ENCODE data around the gene MORN1.

MORN1 gene

GRCh38 chr1:2341706-2342383 is 49.5 kb downstream of the MORN1 start:
- Histone ChIP-seq H3K36me3 (ENCODE audit: control insufficient read depth, insufficient read depth, low read length) (no peaks in the 10 kb centered on the region), H3K4me3 (replicated peaks; ENCODE audit: low read depth, low read length) (no peak overlapping the region), H3K27me3 (replicated peaks; ENCODE audit: control insufficient read depth, insufficient read depth, low read length) (no peaks in the 10 kb centered on the region; the same call in 1 of the 2 replicates)
- DNase-seq (ENCODE audit: extremely low read depth, insufficient read length), result no peak
- no peak for TF ChIP-seq CTCF (IDR thresholded peaks at IDR 0.05; ENCODE audit: insufficient read depth, low read length, poor library complexity, severe bottlenecking)

GRCh38 chr1:2340918-2341254 is 50.5 kb downstream of the MORN1 start:
- no peak for TF ChIP-seq CTCF (IDR thresholded peaks at IDR 0.05; ENCODE audit: insufficient read depth, low read length, poor library complexity, severe bottlenecking)
- Histone ChIP-seq H3K27me3 (replicated peaks; ENCODE audit: control insufficient read depth, insufficient read depth, low read length) (no peaks in the 10 kb centered on the region; the same call in 1 of the 2 replicates), H3K4me3 (replicated peaks; ENCODE audit: low read depth, low read length) (no peak overlapping the region), H3K36me3 (ENCODE audit: control insufficient read depth, insufficient read depth, low read length) (no peaks in the 10 kb centered on the region)
- DNase-seq (ENCODE audit: extremely low read depth, insufficient read length), result no peak

GRCh38 chr1:2340086-2340917 is 51.1 kb downstream of the MORN1 start:
- no peak overlapping the region for H3K4me3 ChIP-seq (replicated peaks; ENCODE audit: low read depth, low read length)
- no peak for DNase-seq (ENCODE audit: extremely low read depth, insufficient read length)
- TF ChIP-seq CTCF (IDR thresholded peaks at IDR 0.05; ENCODE audit: insufficient read depth, low read length, poor library complexity, severe bottlenecking), result no peak
- H3K36me3 ChIP-seq (ENCODE audit: control insufficient read depth, insufficient read depth, low read length), result no peaks in the 10 kb centered on the region
- no peaks in the 10 kb centered on the region; the same call in 1 of the 2 replicates for H3K27me3 ChIP-seq (replicated peaks; ENCODE audit: control insufficient read depth, insufficient read depth, low read length)

GRCh38 chr1:2339206-2340085 is 51.9 kb downstream of the MORN1 start:
- TF ChIP-seq CTCF (IDR thresholded peaks at IDR 0.05; ENCODE audit: insufficient read depth, low read length, poor library complexity, severe bottlenecking), result no peak
- no peaks in the 10 kb centered on the region; the same call in 1 of the 2 replicates for H3K27me3 ChIP-seq (replicated peaks; ENCODE audit: control insufficient read depth, insufficient read depth, low read length)

GRCh38 chr1:2337501-2337900 is 53.9 kb downstream of the MORN1 start:
- DNase-seq (ENCODE audit: extremely low read depth, insufficient read length), result no peak
- Histone ChIP-seq H3K4me3 (replicated peaks; ENCODE audit: low read depth, low read length) (no peak overlapping the region), H3K27me3 (replicated peaks; ENCODE audit: control insufficient read depth, insufficient read depth, low read length) (no peaks in the 10 kb centered on the region; the same call in 1 of the 2 replicates), H3K36me3 (ENCODE audit: control insufficient read depth, insufficient read depth, low read length) (no peaks in the 10 kb centered on the region)
- TF ChIP-seq CTCF (IDR thresholded peaks at IDR 0.05; ENCODE audit: insufficient read depth, low read length, poor library complexity, severe bottlenecking), result no peak

More at GRCh38 chr1:2339206-2340085, 51.9 kb downstream of the MORN1 start:
- Histone ChIP-seq H3K4me3 (replicated peaks; ENCODE audit: low read depth, low read length) (no peak overlapping the region), H3K36me3 (ENCODE audit: control insufficient read depth, insufficient read depth, low read length) (no peaks in the 10 kb centered on the region)
- DNase-seq (ENCODE audit: extremely low read depth, insufficient read length), result no peak

Measured in GM06990 (cell line).